ENCODE results near the gene CLTCL1. TPM values are rescaled to one million over a fixed set of nuclear protein-coding genes. Genes with fewer than 3 reads are reported as not detected.

CLTCL1 gene
- total RNA-seq, 4 donors from 2014 or later, result 8.5 to 19.2 (median 12.8) TPM

GRCh38 chr22:19213001-19213400 is 78.5 kb downstream of the CLTCL1 start:
- Histone ChIP-seq H3K27me3 (no peaks in the 10 kb centered on the region), H3K4me3 (replicated peaks in 1 of 3) (no peak overlapping the region), H3K36me3 (peaks cover 0 to 19% of the 10 kb centered on the region in 2 donors), H3K9me3 (no peaks in the 10 kb centered on the region), H3K4me1 (peaks cover 0 to under 1% of the 10 kb centered on the region in 2 donors), H3K27ac (no peak overlapping the region)
- no peak for TF ChIP-seq CTCF (IDR thresholded peaks at IDR 0.05)
- TF ChIP-seq POLR2A (IDR thresholded peaks at IDR 0.05), result no peak
- intact Hi-C loops (cut with DNase I), result no loop called here
- no peak for DNase-seq
- WGBS, 2 donors, result 74 to 76% methylated on average over 1 of the region's 1 CpG

- Histone ChIP-seq H3K27me3 (no peaks in the 10 kb centered on the region), H3K9me3 (no peaks in the 10 kb centered on the region), H3K27ac (no peak overlapping the region), H3K36me3 (peaks cover 0 to 25% of the 10 kb centered on the region in 2 donors), H3K4me3 (replicated peaks in 1 of 3) (no peak overlapping the region), H3K4me1 (no peaks in the 10 kb centered on the region)
- 97 to 100% methylated on average over 1 of the region's 1 CpG for WGBS, 2 donors
- TF ChIP-seq POLR2A (IDR thresholded peaks at IDR 0.05) (no peak), CTCF (IDR thresholded peaks at IDR 0.05) (no peak)
- intact Hi-C loops (cut with DNase I), result no loop called here
- DNase-seq, result no peak
These were observed 79.1 kb downstream of the CLTCL1 start for GRCh38 chr22:19212302-19212870.

- TF ChIP-seq CTCF (IDR thresholded peaks at IDR 0.05), result no peak
- TF ChIP-seq POLR2A (IDR thresholded peaks at IDR 0.05), result no peak
- H3K36me3 ChIP-seq, result peaks cover 0 to 20% of the 10 kb centered on the region in 2 donors
- H3K27me3 ChIP-seq, result no peaks in the 10 kb centered on the region
- no peaks in the 10 kb centered on the region for H3K9me3 ChIP-seq
- DNase-seq, result no peak
- H3K27ac ChIP-seq, result no peak overlapping the region
- no peak overlapping the region for H3K4me3 ChIP-seq (replicated peaks in 1 of 3)
- WGBS, 2 donors, result 91 to 94% methylated on average over 8 to 14 of the region's 14 CpGs
- no peaks in the 10 kb centered on the region for H3K4me1 ChIP-seq
- intact Hi-C loops (cut with DNase I), result no loop called here
These were observed 81.3 kb downstream of the CLTCL1 start for GRCh38 chr22:19210188-19210587.

GRCh38 chr22:19208287-19208847 is 83.2 kb downstream of the CLTCL1 start:
- no peak overlapping the region for H3K27ac ChIP-seq
- H3K9me3 ChIP-seq, result no peaks in the 10 kb centered on the region
- no peak overlapping the region for H3K4me3 ChIP-seq (replicated peaks in 1 of 3)
- peaks cover 0 to 20% of the 10 kb centered on the region in 2 donors for H3K36me3 ChIP-seq
- 82 to 88% methylated on average over 4 of the region's 4 CpGs for WGBS, 2 donors
- no peaks in the 10 kb centered on the region for H3K4me1 ChIP-seq
- no peaks in the 10 kb centered on the region for H3K27me3 ChIP-seq
- intact Hi-C loops (cut with DNase I), result no loop called here
- no peak for DNase-seq
- TF ChIP-seq CTCF (IDR thresholded peaks at IDR 0.05) (no peak), POLR2A (IDR thresholded peaks at IDR 0.05) (no peak)

- Histone ChIP-seq H3K9me3 (no peaks in the 10 kb centered on the region), H3K36me3 (peaks cover 0 to 20% of the 10 kb centered on the region in 2 donors), H3K27ac (no peak overlapping the region), H3K27me3 (no peaks in the 10 kb centered on the region), H3K4me3 (replicated peaks in 1 of 3) (no peak overlapping the region), H3K4me1 (no peaks in the 10 kb centered on the region)
- 86 to 90% methylated on average over 5 of the region's 5 CpGs for WGBS, 2 donors
- intact Hi-C loops (cut with DNase I), result no loop called here
- no peak for DNase-seq
- TF ChIP-seq CTCF (IDR thresholded peaks at IDR 0.05) (no peak), POLR2A (IDR thresholded peaks at IDR 0.05) (no peak)
These were observed 83.6 kb downstream of the CLTCL1 start for GRCh38 chr22:19207884-19208283.
